DND-41 (cell line): Measurements from ENCODE around the gene SLC11A1.

ENCODE experiments used
- ATAC-seq: fragments of 200-7000 bp; cut with Tn5 transposase; 3 replicates; pipeline ENCODE4 v1.9.1; 2021; ENCODE audit warnings: low read depth; ENCODE audit not compliant: insufficient read depth
- DNase-seq: peaks from one replicate; pipeline ENCODE4 v3.0.0-alpha.2; 2020
- H2AFZ ChIP-seq: 2 replicates; pipeline ENCODE4 v1.6.0; 2012; ENCODE audit warnings: low read depth, low read length
- H3K27ac ChIP-seq: 2 replicates; pipeline ENCODE4 v1.5.1; 2012; ENCODE audit warnings: low read length, inconsistent platforms
- H3K27me3 ChIP-seq: fragments of 200-600 bp; sonication (generic); 2 replicates; pipeline ENCODE4 v1.6.0; 2012; ENCODE audit warnings: low read length, mild to moderate bottlenecking, inconsistent platforms; ENCODE audit not compliant: insufficient read depth, poor library complexity
- H3K36me3 ChIP-seq: 2 replicates; pipeline ENCODE4 v1.5.1; 2012; ENCODE audit warnings: low read length, inconsistent platforms; ENCODE audit not compliant: insufficient read depth
- H3K4me1 ChIP-seq: 2 replicates; pipeline ENCODE4 v1.5.1; 2012; ENCODE audit warnings: mild to moderate bottlenecking, low read length; ENCODE audit not compliant: insufficient read depth
- H3K4me2 ChIP-seq: 2 replicates; pipeline ENCODE4 v1.6.0; 2012; ENCODE audit warnings: mild to moderate bottlenecking, moderate library complexity, low read length, inconsistent platforms; ENCODE audit not compliant: insufficient read depth
- H3K4me3 ChIP-seq, 2 experiments: fragments of 200-600 bp in 1 of 2; shearing (Covaris generic) in 1 of 2; 2 replicates each; pipeline ENCODE4 v1.5.1; 2012 to 2016; ENCODE audit warnings: inconsistent platforms in 2 of 2, low read length in 2 of 2, mild to moderate bottlenecking in 2 of 2, low read depth in 1 of 2, moderate library complexity in 1 of 2
- H3K79me2 ChIP-seq: 2 replicates; pipeline ENCODE4 v1.6.0; 2012; ENCODE audit warnings: low read length, inconsistent platforms; ENCODE audit not compliant: insufficient read depth
- H3K9ac ChIP-seq: 2 replicates; pipeline ENCODE4 v1.6.0; 2012; ENCODE audit warnings: low read depth, mild to moderate bottlenecking, inconsistent platforms, low read length, moderate library complexity
- H3K9me3 ChIP-seq: 2 replicates; pipeline ENCODE4 v1.5.1; 2012; ENCODE audit warnings: low read length, moderate library complexity, mild to moderate bottlenecking, inconsistent platforms; ENCODE audit not compliant: insufficient read depth, severe bottlenecking
- H4K20me1 ChIP-seq: 2 replicates; pipeline ENCODE4 v1.6.0; 2012; ENCODE audit warnings: low read length; ENCODE audit not compliant: insufficient read depth
- CTCF ChIP-seq: IDR thresholded peaks from 2 replicates; pipeline ENCODE4 v1.5.1; 2012; ENCODE audit warnings: borderline replicate concordance, low read length, moderate library complexity, mild to moderate bottlenecking; ENCODE audit not compliant: poor library complexity, severe bottlenecking; ENCODE audit errors: extremely low read depth
- EZH2 ChIP-seq: IDR thresholded peaks from 3 replicates; pipeline ENCODE4 v1.6.1; 2012; ENCODE audit warnings: borderline replicate concordance, low read depth, mild to moderate bottlenecking, moderate library complexity, low read length, inconsistent platforms; ENCODE audit not compliant: severe bottlenecking

Gene SLC11A1

GRCh38 chr2:218334531-218334930 is 47.5 kb upstream of the SLC11A1 start:
- no peak for TF ChIP-seq EZH2
- TF ChIP-seq CTCF, result no peak
- Histone ChIP-seq H3K79me2 (no peaks in the 10 kb centered on the region), H3K27ac (no peak overlapping the region), H3K4me3 (no peak overlapping the region), H3K9ac (no peak overlapping the region), H3K36me3 (no peaks in the 10 kb centered on the region), H3K27me3 (no peaks in the 10 kb centered on the region), H3K9me3 (no peaks in the 10 kb centered on the region), H3K4me2 (no peak overlapping the region), H2AFZ (no peak overlapping the region), H4K20me1 (no peaks in the 10 kb centered on the region), H3K4me1 (no peaks in the 10 kb centered on the region)
- no peak for ATAC-seq
- DNase-seq, result no peak

- TF ChIP-seq CTCF (no peak), EZH2 (no peak)
- no peak overlapping the region for H3K27ac ChIP-seq
- no peaks in the 10 kb centered on the region for H3K36me3 ChIP-seq
- H3K4me3 ChIP-seq, result no peak overlapping the region
- no peak overlapping the region for H3K4me2 ChIP-seq
- no peak overlapping the region for H3K9ac ChIP-seq
- H3K4me1 ChIP-seq, result no peaks in the 10 kb centered on the region
- no peaks in the 10 kb centered on the region for H3K27me3 ChIP-seq
- ATAC-seq, result no peak
- H2AFZ ChIP-seq, result no peak overlapping the region
- no peaks in the 10 kb centered on the region for H3K9me3 ChIP-seq
- H3K79me2 ChIP-seq, result no peaks in the 10 kb centered on the region
- no peak for DNase-seq
- no peaks in the 10 kb centered on the region for H4K20me1 ChIP-seq
Observed at GRCh38 chr2:218340656-218341055, 41.4 kb upstream of the SLC11A1 start.

DNA sequence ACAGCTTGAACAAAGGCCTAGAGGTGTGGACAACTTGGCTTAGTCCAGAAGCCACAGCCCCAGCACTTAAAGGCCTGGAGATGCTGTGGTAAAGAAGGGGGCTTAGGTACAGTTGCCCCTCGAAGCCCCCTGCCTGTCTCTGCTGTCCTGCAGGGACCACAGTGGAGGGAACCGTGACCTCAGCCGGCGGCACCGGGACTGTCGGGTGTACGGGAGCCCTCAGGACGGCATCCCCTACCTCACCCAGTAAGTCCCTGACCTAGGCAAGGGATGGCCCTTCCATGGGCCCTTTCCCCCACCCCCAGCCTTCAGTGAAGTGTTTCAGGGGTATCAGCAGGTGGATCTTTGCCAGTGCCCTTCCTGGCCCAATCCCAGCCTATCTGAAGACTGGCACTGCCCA is 40.7 kb upstream of the SLC11A1 start:
- Histone ChIP-seq H3K9ac (no peak overlapping the region), H3K27ac (no peak overlapping the region), H3K4me1 (no peaks in the 10 kb centered on the region), H2AFZ (no peak overlapping the region), H3K36me3 (no peaks in the 10 kb centered on the region), H3K4me3 (no peak overlapping the region), H3K4me2 (no peak overlapping the region), H3K79me2 (no peaks in the 10 kb centered on the region), H3K27me3 (no peaks in the 10 kb centered on the region), H3K9me3 (no peaks in the 10 kb centered on the region), H4K20me1 (no peaks in the 10 kb centered on the region)
- DNase-seq (no peak), ATAC-seq (no peak)
- TF ChIP-seq EZH2 (no peak), CTCF (no peak)

DNA sequence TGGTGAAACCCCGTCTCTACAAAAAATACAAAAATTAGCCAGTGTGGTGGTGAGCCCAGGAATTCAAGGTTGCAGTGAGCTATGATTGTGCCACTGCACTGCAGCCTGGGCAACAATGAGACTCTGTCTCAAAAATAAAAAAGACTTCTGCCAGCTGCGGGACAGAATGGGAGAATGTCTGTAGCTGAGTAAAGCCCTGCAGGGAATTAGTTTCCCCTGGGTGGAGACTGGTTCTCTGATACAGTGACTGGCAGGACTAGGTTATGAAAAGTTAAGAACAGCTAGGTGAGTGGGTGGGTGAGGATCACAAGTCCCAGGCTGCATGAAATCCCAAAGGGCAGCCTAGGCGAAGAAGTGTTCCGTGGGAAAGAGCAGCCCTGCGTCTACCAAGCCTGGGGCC is 39.2 kb upstream of the SLC11A1 start:
- H3K36me3 ChIP-seq, result no peaks in the 10 kb centered on the region
- no peak overlapping the region for H3K4me2 ChIP-seq
- no peaks in the 10 kb centered on the region for H3K79me2 ChIP-seq

More for the DNA sequence above, 39.2 kb upstream of the SLC11A1 start:
- H3K27ac ChIP-seq, result no peak overlapping the region
- H3K9ac ChIP-seq, result no peak overlapping the region
- H4K20me1 ChIP-seq, result no peaks in the 10 kb centered on the region
- DNase-seq (no peak), ATAC-seq (no peak)
- no peak overlapping the region for H3K4me3 ChIP-seq
- H3K27me3 ChIP-seq, result no peaks in the 10 kb centered on the region
- TF ChIP-seq CTCF, result no peak
- TF ChIP-seq EZH2, result no peak
- H2AFZ ChIP-seq, result no peak overlapping the region
- H3K9me3 ChIP-seq, result no peaks in the 10 kb centered on the region
- H3K4me1 ChIP-seq, result no peaks in the 10 kb centered on the region
